Neural cell (in vitro differentiated cells): ENCODE results near the gene SDHD.

Experiments
- POLR2AphosphoS5 ChIP-seq: IDR thresholded peaks from 2 replicates; pipeline ENCODE4 v1.6.1; 2012
- TAF1 ChIP-seq: IDR thresholded peaks from 2 replicates; pipeline ENCODE4 v1.6.1; 2012; ENCODE audit warnings: low read depth
- TF ChIP-seq, protein P1 (sequence below): fragments of 450-650 bp; IDR thresholded peaks from 2 replicates; pipeline ENCODE4 v1.5.1; 2014; ENCODE audit warnings: antibody characterized with exemption, mild to moderate bottlenecking, moderate library complexity; ENCODE audit not compliant: poor library complexity, severe bottlenecking

DNA sequence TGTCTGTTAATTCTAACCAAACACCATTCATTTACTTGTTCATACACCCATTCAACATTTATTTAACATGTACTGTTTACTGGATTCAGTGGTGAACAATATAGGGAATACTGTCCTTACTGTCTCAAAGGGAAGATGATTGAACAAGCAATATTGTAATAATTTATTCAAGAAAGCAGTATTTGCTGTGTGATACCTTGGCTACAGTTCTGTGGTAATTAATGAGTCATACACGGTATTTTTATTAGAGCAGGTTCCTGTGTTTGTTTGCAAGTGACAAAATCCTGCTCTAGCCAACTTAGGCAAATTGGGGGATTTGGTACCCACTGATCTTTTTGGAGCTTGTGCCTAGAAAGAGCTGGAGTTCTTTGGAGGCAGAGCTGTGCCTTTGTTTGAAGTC, 28.6 kb upstream of the SDHD start:
- TF ChIP-seq, protein P1, sequence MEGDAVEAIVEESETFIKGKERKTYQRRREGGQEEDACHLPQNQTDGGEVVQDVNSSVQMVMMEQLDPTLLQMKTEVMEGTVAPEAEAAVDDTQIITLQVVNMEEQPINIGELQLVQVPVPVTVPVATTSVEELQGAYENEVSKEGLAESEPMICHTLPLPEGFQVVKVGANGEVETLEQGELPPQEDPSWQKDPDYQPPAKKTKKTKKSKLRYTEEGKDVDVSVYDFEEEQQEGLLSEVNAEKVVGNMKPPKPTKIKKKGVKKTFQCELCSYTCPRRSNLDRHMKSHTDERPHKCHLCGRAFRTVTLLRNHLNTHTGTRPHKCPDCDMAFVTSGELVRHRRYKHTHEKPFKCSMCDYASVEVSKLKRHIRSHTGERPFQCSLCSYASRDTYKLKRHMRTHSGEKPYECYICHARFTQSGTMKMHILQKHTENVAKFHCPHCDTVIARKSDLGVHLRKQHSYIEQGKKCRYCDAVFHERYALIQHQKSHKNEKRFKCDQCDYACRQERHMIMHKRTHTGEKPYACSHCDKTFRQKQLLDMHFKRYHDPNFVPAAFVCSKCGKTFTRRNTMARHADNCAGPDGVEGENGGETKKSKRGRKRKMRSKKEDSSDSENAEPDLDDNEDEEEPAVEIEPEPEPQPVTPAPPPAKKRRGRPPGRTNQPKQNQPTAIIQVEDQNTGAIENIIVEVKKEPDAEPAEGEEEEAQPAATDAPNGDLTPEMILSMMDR, result no peak
- no peak for TF ChIP-seq TAF1
- TF ChIP-seq POLR2AphosphoS5, result no peak
